SH-SY5Y (cell line): ENCODE data around the gene CR1.

ENCODE experiments used
- GATA2 ChIP-seq: IDR thresholded peaks from 2 replicates; pipeline ENCODE4 v1.6.1; 2011; ENCODE audit warnings: mild to moderate bottlenecking, low read depth, low read length
- GATA3 ChIP-seq: IDR thresholded peaks from 2 replicates; pipeline ENCODE4 v1.6.1; 2011; ENCODE audit warnings: low read depth, mild to moderate bottlenecking, low read length, moderate library complexity

CR1 gene

DNA sequence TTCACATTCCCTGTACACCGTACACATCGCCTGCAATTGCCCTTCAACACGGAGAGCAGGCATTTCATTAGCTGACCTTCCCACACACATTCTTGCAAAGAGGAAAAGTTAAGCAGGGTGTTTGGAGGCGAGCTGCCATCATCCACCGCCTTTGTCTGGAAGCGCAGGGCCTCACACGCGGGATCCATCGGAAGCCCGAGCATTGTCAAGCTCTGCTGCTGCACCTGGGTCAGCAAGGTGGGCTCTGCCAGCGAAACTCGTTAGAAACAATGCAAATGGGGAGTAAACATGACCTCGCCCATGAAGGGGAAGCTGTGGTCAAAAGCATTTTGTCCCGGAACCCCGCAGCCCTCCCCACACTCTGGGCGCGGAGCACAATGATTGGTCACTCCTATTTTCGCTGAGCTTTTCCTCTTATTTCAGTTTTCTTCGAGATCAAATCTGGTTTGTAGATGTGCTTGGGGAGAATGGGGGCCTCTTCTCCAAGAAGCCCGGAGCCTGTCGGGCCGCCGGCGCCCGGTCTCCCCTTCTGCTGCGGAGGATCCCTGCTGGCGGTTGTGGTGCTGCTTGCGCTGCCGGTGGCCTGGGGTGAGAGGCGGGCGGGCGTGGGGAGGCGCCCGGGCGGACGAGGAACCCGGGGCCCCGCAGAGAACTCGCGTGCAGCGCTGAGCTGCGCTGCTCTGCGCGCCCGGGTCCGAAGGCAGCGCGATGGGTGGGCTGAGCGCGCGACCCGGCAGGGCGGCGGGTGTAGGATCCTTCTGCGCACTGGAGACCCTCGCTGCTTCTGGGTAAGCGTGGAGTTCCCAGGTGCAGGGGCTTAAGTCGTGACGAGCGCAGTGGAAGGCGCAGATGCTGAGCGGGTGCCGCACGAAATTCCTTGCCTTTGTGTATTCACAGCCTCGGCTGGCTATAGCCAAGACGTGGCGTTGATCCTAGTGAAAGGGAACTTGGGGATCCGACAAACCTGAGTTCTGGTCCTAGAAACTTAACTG, at the start of gene CR1:
CR1 (plus strand) TSS at position 357 of the 992 bp plus-strand sequence; CDS start at position 468, 111 bp downstream.
- no peak for TF ChIP-seq GATA2

DNA sequence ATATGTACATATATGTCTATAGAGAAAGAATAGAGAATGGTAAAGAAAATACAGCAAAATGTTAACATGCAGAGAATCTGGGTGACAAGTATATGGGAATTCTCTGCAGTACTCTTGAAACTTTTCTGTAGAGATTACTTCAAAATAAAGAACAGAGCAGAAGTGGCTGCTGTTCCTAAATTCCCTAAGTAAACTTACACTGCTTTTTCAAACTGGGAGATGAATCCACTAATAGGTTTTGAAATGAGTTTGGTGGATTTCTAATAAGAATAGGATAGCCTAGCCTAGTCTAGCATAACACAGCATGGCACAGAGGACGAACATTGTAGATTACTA, 42.3 kb upstream of the CR1 start:
- TF ChIP-seq GATA3 (no peak), GATA2 (no peak)

DNA sequence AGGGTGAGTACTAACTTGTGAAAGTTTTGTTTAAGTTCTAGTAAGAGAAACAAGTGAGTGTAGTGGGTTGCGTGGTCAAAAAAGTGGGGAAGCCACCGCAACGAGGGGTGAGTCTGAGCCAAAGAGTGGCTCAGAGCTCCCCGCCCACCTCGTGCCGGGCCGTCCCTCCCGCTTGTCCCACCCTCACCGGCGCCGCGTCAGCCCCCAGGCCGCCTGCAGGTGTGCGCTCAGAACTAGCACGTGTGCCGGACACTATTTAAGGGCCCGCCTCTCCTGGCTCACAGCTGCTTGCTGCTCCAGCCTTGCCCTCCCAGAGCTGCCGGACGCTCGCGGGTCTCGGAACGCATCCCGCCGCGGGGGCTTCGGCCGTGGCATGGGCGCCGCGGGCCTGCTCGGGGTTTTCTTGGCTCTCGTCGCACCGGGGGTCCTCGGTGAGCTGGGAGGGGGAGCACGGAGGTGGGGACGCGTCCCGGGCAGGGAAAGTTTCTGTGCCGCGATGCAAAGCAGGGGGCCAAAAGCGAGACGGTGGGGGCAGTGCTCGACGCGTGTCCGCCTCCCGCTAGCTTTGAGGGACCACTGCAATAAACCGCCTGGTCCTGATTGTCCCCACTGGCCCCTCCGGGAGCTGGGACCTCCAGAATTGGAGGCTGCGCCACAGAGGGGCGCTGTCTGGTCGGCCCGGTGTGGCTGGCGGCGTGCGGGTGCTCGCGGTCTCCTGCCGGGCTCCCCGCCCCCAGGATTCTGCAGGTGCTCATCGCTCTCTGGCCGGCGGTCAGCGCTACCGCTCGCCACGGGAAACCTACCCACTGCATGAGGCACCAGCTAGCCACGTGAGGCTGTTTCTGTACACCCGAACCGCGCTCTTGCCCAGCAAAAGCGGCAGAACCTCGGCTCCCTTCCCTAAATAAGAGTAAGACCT, 41.7 kb upstream of the CR1 start, which contains the start of gene CR2:
CR2 (plus strand) TSS at position 283 of the 919 bp plus-strand sequence; CDS start at position 374, 91 bp downstream.
- TF ChIP-seq GATA3 (no peak), GATA2 (no peak)

- no peak for TF ChIP-seq GATA3
- no peak for TF ChIP-seq GATA2
Observed at GRCh38 chr1:207455183-207455754, 40.7 kb upstream of the CR1 start.

- TF ChIP-seq GATA3 = no peak
- TF ChIP-seq GATA2 = no peak
Observed at GRCh38 chr1:207458414-207458813, 37.5 kb upstream of the CR1 start.

DNA sequence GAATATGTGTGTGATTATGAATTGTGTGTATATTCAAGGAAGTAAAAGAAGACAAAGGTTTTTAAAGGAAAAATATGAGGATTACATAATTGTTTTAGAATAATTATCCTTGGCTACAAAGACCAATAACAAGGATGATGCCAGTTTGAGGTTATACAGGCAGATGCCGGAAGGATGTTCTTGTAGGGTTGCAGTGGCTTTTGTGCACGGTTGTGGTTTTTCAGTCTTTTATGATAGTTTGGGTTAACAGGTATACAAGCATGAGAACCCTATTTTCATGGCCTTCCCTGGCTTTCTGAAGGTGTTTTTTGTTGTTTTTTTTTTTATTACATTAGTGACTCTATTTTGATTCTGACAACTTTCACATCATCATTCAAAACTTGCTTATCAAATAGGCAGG, 36.9 kb upstream of the CR1 start:
- TF ChIP-seq GATA3 = no peak
- no peak for TF ChIP-seq GATA2

GRCh38 chr1:207461649-207462048, 34.3 kb upstream of the CR1 start:
- TF ChIP-seq GATA3 (no peak), GATA2 (no peak)

- TF ChIP-seq GATA3 (no peak), GATA2 (no peak)
Observed at GRCh38 chr1:207462535-207462934, 33.4 kb upstream of the CR1 start.

DNA sequence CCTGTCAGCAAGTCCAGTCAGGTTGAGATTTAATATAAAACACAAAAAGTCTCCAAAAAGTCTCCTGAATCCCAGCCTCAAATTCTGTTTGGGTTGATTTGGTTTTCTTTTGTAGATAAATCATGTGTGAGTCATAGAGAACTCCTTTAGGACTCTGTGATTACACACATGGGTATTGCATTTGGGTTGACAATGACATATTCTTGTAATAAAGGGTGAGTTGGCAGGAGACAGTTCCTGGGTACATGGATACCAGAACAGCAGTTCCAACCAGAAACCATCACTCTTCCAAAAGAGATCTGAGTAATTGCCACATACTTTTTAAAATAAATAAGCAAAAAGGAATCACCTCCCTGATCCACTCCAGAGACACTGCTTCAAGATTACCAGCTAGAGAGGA, 32.9 kb upstream of the CR1 start:
- TF ChIP-seq GATA2 (no peak), GATA3 (no peak)

GRCh38 chr1:207463571-207463970, 32.4 kb upstream of the CR1 start:
- TF ChIP-seq GATA3 (no peak), GATA2 (no peak)

- no peak for TF ChIP-seq GATA2
Observed at GRCh38 chr1:207470927-207471326, 25.0 kb upstream of the CR1 start.

GRCh38 chr1:207474210-207474609, 21.7 kb upstream of the CR1 start:
- TF ChIP-seq GATA2 (no peak), GATA3 (no peak)

GRCh38 chr1:207486198-207486597, 9.8 kb upstream of the CR1 start:
- no peak for TF ChIP-seq GATA3
- TF ChIP-seq GATA2 = no peak

- no peak for TF ChIP-seq GATA3
- no peak for TF ChIP-seq GATA2
Observed at GRCh38 chr1:207487636-207488035, 8.3 kb upstream of the CR1 start.

GRCh38 chr1:207493212-207493611, 2.7 kb upstream of the CR1 start:
- no peak for TF ChIP-seq GATA3
- no peak for TF ChIP-seq GATA2
